Ramos (cell line): Measurements from ENCODE around the gene PKNOX1.
"Not testable (repeated sequence)": the region's sequence is repeated elsewhere in the genome, so short reads cannot be mapped to it uniquely, and the experiment has no call there.

Experiments
- in situ Hi-C: fragments of 300-500 bp; cut with MboI; formaldehyde crosslinking; loops from one replicate; pipeline ENCODE4 v1.14.3; 2022; ENCODE audit warnings: low sequenced_read_pairs; ENCODE audit not compliant: unreplicated experiment

The PKNOX1 gene

DNA sequence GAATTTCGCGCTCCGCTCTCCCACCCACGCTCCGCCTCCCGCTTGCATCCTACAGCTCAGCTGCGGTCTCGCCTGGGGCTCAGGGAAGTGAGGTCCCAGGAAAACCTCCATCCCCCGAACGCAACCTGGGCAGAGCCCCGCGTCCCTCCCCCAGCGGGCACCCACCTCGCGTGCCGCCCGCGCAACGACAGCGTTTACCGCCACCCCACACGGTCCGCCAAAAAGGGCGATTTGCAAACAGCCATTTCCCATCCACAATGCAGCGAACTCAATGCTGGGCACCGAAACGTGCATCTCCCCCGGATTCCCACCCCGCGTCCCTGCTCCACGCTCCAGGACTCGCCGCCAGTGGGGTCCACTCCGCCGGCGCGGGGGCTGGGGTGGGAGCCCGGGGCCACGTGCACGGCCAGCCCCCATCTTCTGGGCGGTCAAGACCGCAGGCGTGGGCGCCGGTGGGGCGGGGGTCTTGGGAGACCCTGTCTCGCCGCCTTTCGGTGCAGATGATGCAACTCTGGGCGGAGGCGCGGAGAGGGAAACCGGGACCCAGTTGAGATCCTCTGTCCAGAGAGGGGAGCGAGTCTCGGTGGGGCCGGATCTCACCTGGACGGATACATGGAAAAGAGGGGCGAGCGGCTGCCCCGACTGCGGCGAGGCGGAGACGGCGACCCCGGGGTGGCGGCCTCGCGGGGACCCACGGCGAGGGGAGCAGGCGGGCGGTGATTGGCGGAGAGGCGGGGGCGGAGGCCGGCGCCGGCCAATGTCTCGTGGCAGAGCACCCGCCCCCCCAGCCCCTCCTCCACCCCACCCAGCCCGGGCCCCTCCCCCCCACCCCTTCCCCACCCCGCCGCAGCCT lies 101.0 kb downstream of the PKNOX1 start, which contains the start of gene CBS:
Gene CBS (minus strand): TSS at position 666 of the 853 bp plus-strand sequence. CDS start 3,642 bp downstream, outside the sequence.
- in situ Hi-C loops, result not testable (repeated sequence)

DNA sequence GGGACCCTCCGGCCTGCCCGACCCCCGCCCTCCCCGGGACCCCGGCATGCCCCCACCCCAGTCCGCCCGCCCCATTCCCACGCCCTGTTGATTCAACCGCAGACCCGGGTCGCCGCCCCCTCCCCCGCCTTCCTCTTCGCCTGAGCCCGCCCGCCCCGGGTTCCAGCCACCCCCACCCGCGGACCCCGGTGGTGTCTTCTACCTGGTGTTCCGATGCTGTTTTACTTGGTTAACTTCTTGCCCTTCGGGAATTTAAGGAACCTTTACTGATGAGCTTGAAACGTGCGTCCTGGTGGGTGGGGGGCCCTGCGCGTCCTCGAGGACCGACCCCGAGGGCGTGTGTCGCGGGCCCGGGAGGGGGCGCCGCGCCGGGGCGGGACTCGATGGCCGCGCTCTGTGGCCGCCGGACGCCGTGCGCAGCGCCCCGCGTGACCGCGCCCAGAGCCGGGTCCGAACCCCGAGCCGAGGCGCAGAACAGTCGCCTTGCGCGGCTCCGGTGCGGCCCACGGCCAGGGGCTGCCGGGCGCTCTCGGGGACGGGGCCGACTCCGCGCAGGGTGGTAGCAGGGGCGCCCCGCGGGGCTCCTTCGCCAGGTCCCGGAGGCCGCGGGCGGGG lies 101.8 kb downstream of the PKNOX1 start:
- in situ Hi-C loops, result not testable (repeated sequence)

DNA sequence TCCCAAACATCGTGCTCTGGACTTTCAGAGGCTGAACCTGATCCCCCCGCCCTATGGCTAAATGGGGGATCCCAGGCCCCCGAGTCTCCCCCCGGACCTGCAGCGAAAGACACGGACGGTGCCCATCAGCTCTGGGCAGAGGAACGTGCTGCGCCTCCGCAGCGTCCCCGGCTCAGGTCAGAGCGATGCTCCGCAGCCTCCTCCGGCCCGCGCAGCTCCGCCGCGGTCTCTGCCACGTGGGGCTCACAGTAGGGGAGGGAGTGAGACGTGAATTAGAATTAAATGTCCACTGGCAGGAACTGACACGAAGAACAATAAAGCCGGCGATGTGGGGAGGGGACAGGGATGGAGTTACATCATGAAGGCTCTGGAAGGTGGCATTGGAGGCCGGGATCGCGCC lies 102.3 kb downstream of the PKNOX1 start:
- in situ Hi-C loops, result not testable (repeated sequence)

DNA sequence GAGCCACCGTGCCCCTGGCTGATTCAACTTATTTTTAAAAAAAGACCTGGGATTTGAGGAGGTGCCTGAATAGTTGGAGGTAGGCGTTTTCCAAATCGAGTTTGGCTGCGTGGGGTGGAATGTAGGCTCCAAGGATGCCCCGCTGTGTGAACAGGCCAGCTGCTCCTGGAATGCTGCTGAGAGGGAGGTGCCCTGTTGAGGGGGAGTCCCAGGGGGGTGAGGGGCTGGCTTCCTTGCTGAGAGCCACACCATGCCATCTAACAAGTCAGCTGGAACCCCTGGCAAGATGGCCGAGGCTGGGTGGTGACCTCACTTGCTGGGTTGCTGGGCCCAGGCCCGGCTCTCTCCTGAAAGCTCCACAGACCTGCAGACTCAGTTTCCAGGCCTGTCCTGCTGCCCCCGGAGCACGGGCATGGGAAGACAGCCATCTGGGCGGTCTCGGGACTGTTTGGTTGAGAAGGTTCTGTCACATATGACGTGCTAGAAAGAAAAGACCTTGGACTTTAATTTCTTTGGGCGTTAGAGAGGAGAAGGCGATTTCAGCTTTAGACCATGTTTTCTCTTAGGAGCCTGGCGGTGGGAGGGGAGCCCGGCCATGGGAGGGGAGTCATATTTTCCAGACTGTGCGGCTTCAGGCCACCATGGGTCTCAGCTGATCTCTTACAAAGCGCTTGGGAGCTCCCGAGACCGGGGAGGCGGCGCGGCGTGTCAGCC lies 108.4 kb downstream of the PKNOX1 start:
- in situ Hi-C loops, result not testable (repeated sequence)
